Stomach (tissue), 9 donors: ENCODE results near the gene MACROD1. TPM values are rescaled to one million over a fixed set of nuclear protein-coding genes. Genes with fewer than 3 reads are reported as not detected.

Source experiments
- DNase-seq, 2 donors: peaks; one replicate each; pipeline versions ENCODE4 v3.0.0 to v3.0.0-alpha.2; 2013 to 2019
- H3K27ac ChIP-seq, 5 donors: fragments of 200-600 bp in 4 of 5; sonication (generic) in 4 of 5; one replicate each; pipeline ENCODE4 v1.5.1; 2013 to 2019; ENCODE audit warnings: mild to moderate bottlenecking in 1 of 5, moderate library complexity in 1 of 5
- H3K27me3 ChIP-seq, 3 donors: fragments of 200-600 bp; sonication (generic); one replicate each; pipeline ENCODE4 v1.5.1; 2017 to 2019; ENCODE audit warnings: mixed run types in 1 of 3
- H3K36me3 ChIP-seq, 4 donors: fragments of 200-600 bp; sonication (generic); 1 replicate in 3 of 4; 2 replicates in 1 of 4; pipeline ENCODE4 v1.5.1; 2016 to 2019
- H3K4me1 ChIP-seq, 4 donors: fragments of 200-600 bp; sonication (generic); one replicate each; pipeline ENCODE4 v1.5.1; 2016 to 2019
- H3K4me3 ChIP-seq, 4 donors: fragments of 200-600 bp; sonication (generic) in 3 of 4; one replicate each; pipeline ENCODE4 v1.5.1; 2016 to 2019; ENCODE audit warnings: mild to moderate bottlenecking in 1 of 4
- H3K9me3 ChIP-seq, 4 donors: fragments of 200-600 bp; sonication (generic); one replicate each; pipeline ENCODE4 v1.5.1; 2016 to 2019
- EP300 ChIP-seq: sonication (generic); formaldehyde crosslinking; IDR thresholded peaks from one replicate; pipeline ENCODE4 v1.6.1; 2017; ENCODE audit warnings: antibody characterized with exemption
- POLR2A ChIP-seq, 4 donors: fragments of 450-650 bp; IDR thresholded peaks; one replicate each; pipeline ENCODE4 v1.6.1; 2016; ENCODE audit warnings: antibody characterized with exemption in 4 of 4, control low read depth in 2 of 4, mild to moderate bottlenecking in 1 of 4, moderate library complexity in 1 of 4
- POLR2AphosphoS5 ChIP-seq, 3 donors: sonication (generic); formaldehyde crosslinking; IDR thresholded peaks; one replicate each; pipeline ENCODE4 v1.6.1; 2016; ENCODE audit warnings: antibody characterized with exemption in 3 of 3
- WGBS, 5 donors: extraction: QIAGEN DNeasy Blood & Tissue Kit in 3 of 5; methylation state at CpG; one replicate each; pipeline versions ENCODE4 v1.1.5 to v1.1.7; 2013 to 2018; 5-methylcytosine and 5-hydroxymethylcytosine counted together
- intact Hi-C: fragments of 100-400 bp; cut with DNase I; formaldehyde crosslinking; loops from one replicate; pipeline ENCODE4 v1.15.1; 2023; ENCODE audit warnings: low total_unique reads
- polyA plus RNA-seq, 3 donors: library from polyadenylated mRNA; stranded (reverse); fragments of 200-250 nt; gene quantifications; one replicate each; pipeline ENCODE4 v1.2.3, GENCODE V29; 2013
- total RNA-seq, 5 donors: library from RNA; depleted of rRNA; stranded (reverse); fragments of >200 nt; gene quantifications; one replicate each; pipeline versions ENCODE4 v1.1.0 to v1.2.3, GENCODE V29; 2014 to 2016
- TF ChIP-seq, protein P1 (sequence below), 7 experiments: fragments of 450-650 bp in 4 of 7; fragments of 200-600 bp in 3 of 7; sonication (generic) in 3 of 7; IDR thresholded peaks; one replicate each; pipeline ENCODE4 v1.5.1; 2016 to 2019; ENCODE audit warnings: antibody characterized with exemption in 7 of 7, control low read depth in 2 of 7, mild to moderate bottlenecking in 1 of 7
- donor health status: healthy with polysubstance abuse.
- donor health status: Bipolar disorder and iron deficiency.
- donor health status: healthy.

The MACROD1 gene
- total and polyA plus RNA-seq, 8 donors = 18.0 to 283 (median 47.4) TPM

DNA sequence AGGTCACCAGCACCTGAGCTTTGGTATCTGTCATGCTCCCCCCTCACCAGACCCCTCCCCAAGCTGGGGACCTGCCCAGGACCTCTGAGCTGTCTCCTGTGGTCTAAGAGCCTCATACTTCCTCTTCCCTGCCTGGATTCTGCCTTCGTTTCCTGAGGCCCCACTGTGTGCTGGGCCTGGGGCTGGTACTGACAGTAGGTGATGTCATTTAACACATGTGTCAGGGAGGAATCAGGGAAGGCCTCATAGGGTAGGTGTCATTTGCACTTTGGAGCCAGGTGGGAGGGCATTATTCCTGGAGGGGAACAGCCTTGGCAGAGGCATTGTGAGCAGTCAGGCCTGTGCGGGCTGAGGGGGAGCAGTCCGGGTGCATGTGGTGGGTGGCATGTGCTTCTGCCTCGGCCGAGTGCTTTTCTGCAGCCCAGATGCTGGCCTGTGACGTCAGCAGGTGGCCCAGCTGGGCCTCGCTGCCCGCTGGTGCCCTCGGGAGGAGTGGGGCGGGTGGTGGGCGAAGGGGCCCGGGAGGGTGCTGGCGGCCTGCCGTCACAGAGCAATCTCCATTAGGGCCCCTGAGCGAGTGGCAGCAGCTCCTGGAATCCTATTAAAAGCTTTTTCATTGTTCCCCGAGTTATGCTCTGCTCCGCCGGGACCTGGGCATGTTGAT lies 121.1 kb downstream of the MACROD1 start:
- peaks cover 0 to 9% (median 0%) of the 10 kb centered on the region in 4 donors for H3K4me1 ChIP-seq
- TF ChIP-seq POLR2A (IDR thresholded peaks at IDR 0.05) (no peak), POLR2AphosphoS5 (IDR thresholded peaks at IDR 0.05) (no peak), EP300 (no peak)
- TF ChIP-seq, protein P1, sequence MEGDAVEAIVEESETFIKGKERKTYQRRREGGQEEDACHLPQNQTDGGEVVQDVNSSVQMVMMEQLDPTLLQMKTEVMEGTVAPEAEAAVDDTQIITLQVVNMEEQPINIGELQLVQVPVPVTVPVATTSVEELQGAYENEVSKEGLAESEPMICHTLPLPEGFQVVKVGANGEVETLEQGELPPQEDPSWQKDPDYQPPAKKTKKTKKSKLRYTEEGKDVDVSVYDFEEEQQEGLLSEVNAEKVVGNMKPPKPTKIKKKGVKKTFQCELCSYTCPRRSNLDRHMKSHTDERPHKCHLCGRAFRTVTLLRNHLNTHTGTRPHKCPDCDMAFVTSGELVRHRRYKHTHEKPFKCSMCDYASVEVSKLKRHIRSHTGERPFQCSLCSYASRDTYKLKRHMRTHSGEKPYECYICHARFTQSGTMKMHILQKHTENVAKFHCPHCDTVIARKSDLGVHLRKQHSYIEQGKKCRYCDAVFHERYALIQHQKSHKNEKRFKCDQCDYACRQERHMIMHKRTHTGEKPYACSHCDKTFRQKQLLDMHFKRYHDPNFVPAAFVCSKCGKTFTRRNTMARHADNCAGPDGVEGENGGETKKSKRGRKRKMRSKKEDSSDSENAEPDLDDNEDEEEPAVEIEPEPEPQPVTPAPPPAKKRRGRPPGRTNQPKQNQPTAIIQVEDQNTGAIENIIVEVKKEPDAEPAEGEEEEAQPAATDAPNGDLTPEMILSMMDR (IDR thresholded peaks at IDR 0.05) = no peak
- H3K27me3 ChIP-seq = peaks cover 0 to 9% (median 0%) of the 10 kb centered on the region in 3 donors
- 62 to 77% (median 67%) methylated on average over 12 to 18 of the region's 18 CpGs for WGBS, 5 donors
- H3K27ac ChIP-seq = peak overlapping the region in 1 of 5 donors; percentile 56
- H3K9me3 ChIP-seq = no peaks in the 10 kb centered on the region
- DNase-seq = peak in 1 of 2 donors; percentile 85
- intact Hi-C loops = no loop called here
- no peaks in the 10 kb centered on the region for H3K36me3 ChIP-seq
- no peak overlapping the region for H3K4me3 ChIP-seq

DNA sequence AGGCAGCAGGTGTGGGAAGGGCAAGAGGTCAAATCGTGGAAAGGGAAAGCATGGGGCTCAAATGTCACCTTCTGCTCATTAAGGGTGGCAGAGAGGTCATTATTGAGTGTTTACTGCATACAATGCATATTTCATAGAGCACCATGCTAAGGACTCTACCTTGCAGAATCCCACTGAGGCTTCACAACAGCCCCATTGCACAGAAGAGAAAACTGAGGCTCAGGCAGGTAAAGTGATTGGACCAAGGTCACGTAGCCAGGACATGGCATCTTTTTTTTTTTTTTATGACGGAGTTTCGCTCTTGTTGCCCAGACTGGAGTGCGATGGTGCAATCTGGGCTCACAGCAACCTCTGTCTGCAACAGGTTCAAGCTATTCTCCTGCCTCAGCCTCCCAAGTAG lies 122.4 kb downstream of the MACROD1 start:
- no peaks in the 10 kb centered on the region for H3K9me3 ChIP-seq
- no peak for DNase-seq
- H3K4me1 ChIP-seq = peaks cover 0 to 9% (median 0%) of the 10 kb centered on the region in 4 donors
- H3K27me3 ChIP-seq = peaks cover 0 to 12% (median 0%) of the 10 kb centered on the region in 3 donors
- TF ChIP-seq POLR2A (IDR thresholded peaks at IDR 0.05) (no peak), EP300 (no peak), POLR2AphosphoS5 (IDR thresholded peaks at IDR 0.05) (no peak)
- TF ChIP-seq, protein P1 (IDR thresholded peaks at IDR 0.05) = no peak
- H3K4me3 ChIP-seq = no peak overlapping the region
- intact Hi-C loops = no loop called here
- H3K36me3 ChIP-seq = no peaks in the 10 kb centered on the region
- no peak overlapping the region for H3K27ac ChIP-seq
- WGBS, 5 donors = 83 to 89% (median 88%) methylated on average over 5 of the region's 5 CpGs

DNA sequence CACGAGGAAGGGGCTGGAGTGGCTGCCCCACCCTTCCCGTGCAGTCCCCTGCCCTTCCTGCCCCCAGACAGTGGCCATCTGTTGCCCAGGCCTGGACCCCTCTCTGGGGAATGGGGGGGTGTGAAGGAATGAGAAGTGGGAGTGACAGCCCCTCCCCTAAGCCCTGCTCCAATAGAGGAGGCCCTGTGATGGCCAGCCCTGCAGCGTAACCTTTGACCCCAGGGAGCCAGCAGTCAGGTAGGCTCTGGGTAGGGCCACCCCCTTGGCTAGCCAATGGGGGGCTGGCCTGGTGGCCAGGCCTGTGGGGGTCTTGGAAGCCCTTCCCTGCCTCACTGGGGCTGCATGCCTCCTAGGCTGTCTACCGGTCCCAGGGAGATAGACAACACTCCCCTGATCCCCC lies 123.6 kb downstream of the MACROD1 start:
- Histone ChIP-seq H3K9me3 (no peaks in the 10 kb centered on the region), H3K27me3 (peaks cover 0 to 23% (median 1%) of the 10 kb centered on the region in 3 donors), H3K4me3 (no peak overlapping the region), H3K27ac (no peak overlapping the region), H3K4me1 (peaks cover 0 to 9% (median under 1%) of the 10 kb centered on the region in 4 donors), H3K36me3 (no peaks in the 10 kb centered on the region)
- intact Hi-C loops = no loop called here
- DNase-seq = no peak
- TF ChIP-seq EP300 (no peak), POLR2AphosphoS5 (IDR thresholded peaks at IDR 0.05) (no peak), POLR2A (IDR thresholded peaks at IDR 0.05) (no peak)
- TF ChIP-seq, protein P1 (IDR thresholded peaks at IDR 0.05) = no peak
- WGBS, 5 donors = 69 to 86% (median 85%) methylated on average over 3 to 4 of the region's 4 CpGs

DNA sequence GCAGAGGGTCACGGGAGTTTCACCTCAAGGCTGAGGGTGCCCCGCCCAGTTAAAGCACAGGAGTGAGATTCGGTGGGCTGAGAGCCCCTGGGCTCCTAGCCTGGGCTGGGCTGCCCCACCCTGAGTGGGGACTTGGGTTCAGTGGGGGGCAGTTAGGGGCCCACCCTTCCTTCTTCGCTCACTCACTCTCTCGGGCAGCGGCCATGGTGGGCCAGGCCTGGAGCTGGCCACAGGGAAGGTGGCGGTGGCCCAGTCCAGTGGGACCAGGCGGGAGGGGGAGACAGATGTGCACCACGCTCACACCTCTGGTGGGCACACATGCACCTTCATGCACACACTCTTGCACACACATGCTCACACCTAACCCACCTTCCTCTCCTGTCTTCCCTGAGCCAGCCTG lies 124.1 kb downstream of the MACROD1 start:
- Histone ChIP-seq H3K36me3 (no peaks in the 10 kb centered on the region), H3K9me3 (no peaks in the 10 kb centered on the region), H3K27me3 (peaks cover 0 to 28% (median 6%) of the 10 kb centered on the region in 3 donors), H3K4me3 (no peak overlapping the region), H3K27ac (no peak overlapping the region), H3K4me1 (peaks cover under 1 to 13% (median 5%) of the 10 kb centered on the region in 4 donors)
- intact Hi-C loops = no loop called here
- no peak for TF ChIP-seq POLR2AphosphoS5 (IDR thresholded peaks at IDR 0.05)
- TF ChIP-seq, protein P1 (IDR thresholded peaks at IDR 0.05) = no peak
- no peak for TF ChIP-seq POLR2A (IDR thresholded peaks at IDR 0.05)
- TF ChIP-seq EP300 = no peak
- DNase-seq = no peak
- 81 to 95% (median 92%) methylated on average over 5 to 9 of the region's 9 CpGs for WGBS, 5 donors
